GM19324 (cell line): ENCODE measurements around the gene SERPINA9.
"Not testable (repeated sequence)": the region's sequence is repeated elsewhere in the genome, so short reads cannot be mapped to it uniquely, and the experiment has no call there.

ENCODE experiments used
- ATAC-seq: cut with Tn5 transposase; IDR thresholded peaks from one replicate; pipeline ENCODE4 v1.9.1; 2021; ENCODE audit warnings: mild to moderate bottlenecking, moderate library complexity; ENCODE audit not compliant: unreplicated experiment, low FRiP score

SERPINA9 gene, protein sequence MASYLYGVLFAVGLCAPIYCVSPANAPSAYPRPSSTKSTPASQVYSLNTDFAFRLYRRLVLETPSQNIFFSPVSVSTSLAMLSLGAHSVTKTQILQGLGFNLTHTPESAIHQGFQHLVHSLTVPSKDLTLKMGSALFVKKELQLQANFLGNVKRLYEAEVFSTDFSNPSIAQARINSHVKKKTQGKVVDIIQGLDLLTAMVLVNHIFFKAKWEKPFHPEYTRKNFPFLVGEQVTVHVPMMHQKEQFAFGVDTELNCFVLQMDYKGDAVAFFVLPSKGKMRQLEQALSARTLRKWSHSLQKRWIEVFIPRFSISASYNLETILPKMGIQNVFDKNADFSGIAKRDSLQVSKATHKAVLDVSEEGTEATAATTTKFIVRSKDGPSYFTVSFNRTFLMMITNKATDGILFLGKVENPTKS

DNA sequence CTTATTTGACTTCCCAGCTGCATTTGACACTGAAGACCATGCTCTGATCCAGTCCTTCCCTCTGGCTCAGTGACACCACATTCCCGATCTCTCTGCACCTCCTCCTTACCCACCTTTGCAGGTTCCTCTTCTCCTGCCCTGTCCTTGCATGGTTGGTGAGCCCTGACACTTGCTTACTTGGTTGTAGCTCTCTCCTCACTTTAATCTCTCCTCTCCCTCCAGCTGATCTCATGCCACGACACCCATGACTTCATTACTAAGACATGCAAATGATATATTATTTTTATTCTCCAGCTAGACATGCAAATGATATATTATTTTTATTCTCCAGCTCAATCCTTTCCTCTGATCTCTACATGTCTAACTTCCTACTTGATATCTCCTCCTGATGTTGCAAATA lies at the start of gene SERPINA9:
TSS of gene SERPINA9 (minus strand) at position 175 of the 400 bp plus-strand sequence. CDS start 6,357 bp downstream, outside the sequence.
- ATAC-seq = no peak

DNA sequence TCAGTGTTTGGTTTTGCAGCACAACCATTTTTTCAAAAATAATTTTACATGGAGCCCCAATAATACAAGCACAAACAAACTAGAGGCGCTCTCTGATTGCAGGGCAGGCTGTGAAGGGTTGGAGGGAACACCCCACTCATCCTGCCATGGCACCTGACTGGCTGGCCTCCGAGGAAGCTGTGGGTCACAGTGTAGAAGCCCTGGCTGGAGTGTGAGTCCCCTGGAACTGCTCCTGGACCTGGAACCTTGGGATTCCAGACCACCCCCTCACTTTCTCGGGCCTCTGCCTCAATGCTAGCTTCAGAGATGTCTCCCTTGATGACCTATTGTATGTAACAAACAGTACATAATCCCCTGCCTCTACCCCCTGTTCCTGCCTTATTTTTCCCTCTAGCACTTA lies 48.1 kb upstream of the SERPINA9 start:
- no peak for ATAC-seq

DNA sequence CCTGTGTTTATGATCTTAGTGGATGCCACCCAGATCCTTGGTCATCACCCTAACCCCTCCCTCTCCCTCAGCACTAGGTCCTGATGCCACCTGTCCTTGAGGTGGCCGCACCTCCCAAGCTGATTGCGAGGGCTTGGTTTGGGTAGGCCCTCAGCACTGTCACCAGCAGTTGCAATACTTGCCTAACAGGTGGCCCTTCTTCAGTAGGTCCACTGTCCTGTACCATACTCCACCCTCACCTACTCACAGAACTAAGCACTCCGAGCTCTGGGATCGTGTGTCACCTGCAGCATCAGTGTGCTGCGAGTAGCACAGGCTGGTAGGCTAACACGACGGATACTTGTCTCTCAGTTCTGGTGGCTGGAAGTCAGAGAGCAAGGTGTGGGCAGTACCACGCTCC lies 47.3 kb upstream of the SERPINA9 start:
- ATAC-seq = no peak

DNA sequence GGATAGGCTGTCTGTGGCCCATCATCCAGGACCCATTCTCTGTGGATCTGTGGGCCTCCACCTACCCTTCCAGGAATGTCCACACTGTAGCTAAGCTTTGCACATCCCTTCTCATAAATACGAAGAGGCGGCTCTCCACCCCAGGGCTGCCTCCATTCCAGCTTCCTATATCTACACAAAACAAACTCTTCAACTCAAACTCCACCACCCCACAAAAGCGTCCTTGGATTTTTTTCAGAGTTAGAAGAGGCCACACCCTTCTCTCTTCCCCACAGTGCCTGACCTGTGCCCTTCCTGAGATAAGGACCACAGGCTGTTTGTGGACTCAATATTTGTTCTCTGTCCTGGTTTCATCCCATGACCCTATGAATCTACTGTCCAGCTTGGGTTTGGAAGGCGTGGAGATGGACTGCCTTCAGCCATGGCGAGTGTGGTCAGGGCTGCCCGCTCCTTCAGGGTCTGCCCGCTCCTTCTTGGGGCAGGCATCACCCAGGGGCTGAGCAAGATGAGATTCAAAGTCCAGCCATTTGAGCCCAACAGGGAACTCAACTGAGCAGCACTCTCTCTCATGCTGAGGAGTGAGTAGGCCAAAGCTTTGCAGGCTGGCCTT lies 46.2 kb upstream of the SERPINA9 start:
- no peak for ATAC-seq

DNA sequence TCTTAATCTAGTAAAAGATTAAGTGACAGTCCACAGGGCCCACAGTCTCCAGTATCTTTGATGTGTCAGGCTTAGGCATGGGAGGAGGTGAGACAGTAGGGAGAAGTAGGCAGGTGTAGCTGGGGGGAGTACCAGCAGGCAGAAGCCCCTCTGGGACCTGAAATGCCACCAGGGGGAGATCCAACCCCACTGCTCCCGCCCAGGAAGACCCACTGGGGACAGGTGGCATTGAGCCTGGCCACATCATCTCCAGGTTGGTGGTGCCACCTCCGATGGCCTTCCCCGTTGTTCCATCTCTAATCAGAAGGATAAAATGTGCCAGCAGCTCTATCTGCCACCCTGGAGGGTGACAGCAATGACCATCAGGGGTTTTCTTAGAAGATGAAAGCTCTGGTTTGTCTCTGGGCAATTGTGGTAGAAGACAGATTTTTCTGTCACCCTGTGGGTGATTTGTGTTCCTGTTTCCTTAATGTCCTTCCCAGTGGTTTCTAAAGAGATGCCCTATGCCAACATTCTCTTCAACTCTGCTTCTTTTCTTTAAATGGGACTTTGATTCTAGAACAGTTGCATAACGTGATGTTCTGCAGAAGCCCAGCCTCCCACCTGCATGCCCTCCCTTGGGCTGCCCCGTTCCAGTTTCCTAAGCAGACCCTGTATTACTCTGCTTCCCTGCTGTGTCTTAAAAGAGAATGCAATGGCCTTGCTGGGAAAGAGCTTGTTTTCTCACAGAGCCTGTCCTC lies 45.5 kb upstream of the SERPINA9 start:
- ATAC-seq = no peak

DNA sequence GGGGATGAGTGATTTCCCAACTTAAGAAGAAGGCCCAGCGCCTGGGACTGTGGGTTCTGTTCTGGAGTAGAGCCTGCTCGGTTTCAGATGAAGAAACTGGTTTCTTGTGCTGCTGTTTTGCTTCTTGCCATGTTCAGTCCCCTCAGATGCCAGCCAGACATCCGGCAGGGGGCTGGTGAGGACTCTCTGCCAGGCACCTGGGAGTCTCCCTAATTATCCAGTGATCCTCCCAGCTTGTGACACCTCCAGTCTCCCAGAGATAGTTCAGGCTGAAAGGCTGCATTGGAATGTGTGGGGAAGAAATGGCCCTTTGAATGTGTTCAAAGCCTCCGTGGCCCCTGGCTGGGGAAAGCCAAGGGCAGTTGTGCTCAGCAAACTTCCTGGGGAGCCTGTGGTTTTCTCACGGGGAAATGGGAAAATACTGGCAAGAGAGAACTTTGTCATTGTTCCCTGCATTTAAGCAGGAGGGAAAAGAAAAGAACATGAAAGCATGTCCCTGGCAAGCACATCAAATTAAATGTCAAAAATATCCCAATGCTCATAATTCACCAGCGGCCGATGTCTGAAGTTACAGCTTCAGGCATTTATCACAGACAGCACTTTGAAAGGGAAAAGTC lies 41.8 kb upstream of the SERPINA9 start:
- ATAC-seq = no peak

DNA sequence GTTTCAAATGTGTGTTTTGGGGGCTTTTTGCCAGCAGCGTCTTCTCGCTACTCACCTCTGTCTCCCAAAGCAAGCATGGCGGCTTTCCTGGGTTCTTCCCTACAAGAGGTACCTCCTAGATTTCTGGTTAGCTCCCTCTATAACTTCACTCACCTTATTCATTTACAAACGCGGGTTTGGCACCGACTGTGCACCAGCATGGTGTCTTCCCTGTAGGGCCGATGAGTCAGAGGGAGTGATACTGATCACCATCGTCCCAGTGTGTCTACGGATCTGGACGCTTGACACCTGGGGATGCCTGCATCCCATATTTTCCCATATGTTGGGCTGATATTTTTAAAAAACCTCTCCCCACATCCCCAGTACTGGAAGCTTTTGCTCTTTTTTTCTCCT lies 41.2 kb upstream of the SERPINA9 start:
- ATAC-seq = no peak

DNA sequence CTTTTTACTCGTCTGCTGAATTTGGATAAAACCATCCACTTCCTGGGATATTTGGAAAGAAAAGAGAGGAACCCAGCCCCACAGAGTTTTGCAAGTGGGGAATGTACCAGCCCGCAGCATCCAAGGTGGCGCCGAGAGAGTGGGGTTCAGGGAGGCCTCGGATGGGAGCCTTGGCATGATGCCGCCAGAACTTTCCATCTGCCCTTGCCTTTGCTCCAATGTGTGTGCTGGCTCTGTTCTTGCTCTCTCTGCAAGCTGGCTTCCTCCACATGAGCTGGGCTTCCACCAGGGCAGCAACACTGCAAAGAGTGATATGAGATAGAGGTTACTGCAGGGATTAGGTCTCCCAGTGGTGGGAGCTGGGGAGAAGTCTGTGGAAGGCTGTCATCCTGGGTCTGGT lies 39.9 kb upstream of the SERPINA9 start:
- no peak for ATAC-seq

DNA sequence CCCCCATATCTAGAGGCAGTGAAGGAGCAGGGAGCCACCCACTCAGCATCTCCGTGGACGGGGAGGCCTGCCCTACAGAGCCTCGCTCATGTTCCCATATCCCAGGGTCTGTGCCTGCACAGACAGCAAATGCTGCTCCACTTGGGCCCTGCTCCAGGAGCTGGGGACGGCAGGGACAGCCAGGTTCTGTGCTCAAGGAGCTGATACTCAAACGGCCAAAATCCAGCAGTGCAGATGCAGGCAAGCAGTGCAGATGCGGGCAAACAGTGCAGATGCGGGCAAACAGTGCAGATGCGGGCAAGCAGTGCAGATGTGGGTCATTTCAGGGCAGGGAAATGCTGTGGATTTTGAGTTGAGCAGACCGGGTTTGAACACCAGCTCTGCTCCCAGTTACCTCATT lies 39.4 kb upstream of the SERPINA9 start:
- ATAC-seq = no peak

DNA sequence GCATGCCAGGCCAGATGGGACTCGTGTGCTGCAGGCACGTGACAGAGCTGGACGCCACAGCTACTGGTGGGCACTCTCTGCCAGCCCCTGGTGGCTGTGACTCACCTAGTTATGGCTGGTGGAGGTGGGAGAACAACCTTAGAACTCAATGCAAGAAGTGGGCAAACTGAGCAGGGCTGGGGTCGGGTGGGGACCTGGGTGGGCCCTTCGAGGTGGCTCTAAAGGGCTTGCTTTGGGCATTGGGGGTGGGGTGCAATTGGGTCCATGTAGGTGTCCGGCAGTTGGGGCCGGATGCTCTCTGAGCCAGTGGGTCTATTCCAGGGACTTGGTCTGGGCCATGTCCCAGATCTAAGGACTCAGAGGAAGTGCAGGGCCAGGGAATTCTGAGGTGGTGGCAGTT lies 38.4 kb upstream of the SERPINA9 start:
- ATAC-seq = no peak

DNA sequence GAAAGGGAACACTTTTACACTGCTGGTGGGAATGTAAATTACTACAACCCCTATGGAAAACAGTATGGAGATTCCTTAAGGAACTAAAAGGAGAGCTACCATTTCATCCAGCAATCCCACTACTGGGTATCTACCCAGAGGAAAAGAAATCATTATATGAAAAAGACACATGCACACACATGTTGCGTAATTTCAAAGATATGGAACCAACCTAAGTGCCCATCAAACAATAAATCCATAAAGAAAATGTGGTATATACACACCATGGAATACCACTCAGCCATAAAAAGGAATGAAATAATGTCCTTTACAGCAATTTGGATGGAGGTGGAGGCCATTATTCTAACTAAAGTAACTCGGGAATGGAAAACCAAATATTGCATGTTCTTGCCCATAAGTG lies 34.5 kb upstream of the SERPINA9 start:
- ATAC-seq = not testable (repeated sequence)

DNA sequence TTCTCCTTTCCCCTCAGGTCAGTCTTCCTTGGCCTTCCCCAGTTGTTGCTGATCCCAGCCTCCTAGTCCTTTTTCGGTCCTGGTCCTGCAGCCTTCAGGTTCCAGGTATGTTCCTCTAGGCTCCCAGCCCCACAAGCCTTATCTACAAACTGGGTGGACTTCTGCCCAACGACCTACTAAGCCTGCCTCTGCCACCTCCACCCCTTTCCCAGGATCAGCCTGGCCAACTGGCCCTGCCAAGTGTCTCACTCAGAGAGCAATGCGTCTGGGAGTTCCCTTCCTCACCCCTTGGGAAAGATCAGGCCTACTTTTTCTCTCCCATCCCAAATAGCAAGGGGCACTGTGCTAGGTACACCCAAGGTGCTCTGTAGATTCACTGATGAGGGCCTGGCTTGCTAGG lies 33.4 kb upstream of the SERPINA9 start, which contains the start of gene SERPINA12:
TSS of gene SERPINA12 (minus strand) at position 114 of the 400 bp plus-strand sequence. CDS start 11,072 bp downstream, outside the sequence.
- ATAC-seq = no peak

DNA sequence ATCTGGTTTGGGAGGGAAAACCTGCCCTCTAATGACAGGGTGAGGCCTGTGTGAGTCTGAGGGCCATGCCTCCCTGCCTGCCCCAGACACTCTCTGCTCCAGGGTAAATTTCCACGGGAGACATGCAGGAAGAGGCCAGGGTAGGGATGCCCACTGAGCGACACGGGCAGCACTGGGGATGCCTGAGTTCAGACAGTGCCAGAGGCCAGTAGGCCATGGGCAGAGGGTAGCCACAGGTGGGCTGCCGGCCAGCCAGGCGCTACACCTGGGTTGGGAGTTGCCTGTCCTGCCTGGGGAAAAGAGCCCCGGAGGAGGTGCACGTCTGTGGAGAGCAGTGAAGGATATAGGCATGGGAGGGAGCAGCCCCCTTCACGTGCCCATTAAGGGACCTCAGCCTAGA lies 29.6 kb upstream of the SERPINA9 start:
- no peak for ATAC-seq

DNA sequence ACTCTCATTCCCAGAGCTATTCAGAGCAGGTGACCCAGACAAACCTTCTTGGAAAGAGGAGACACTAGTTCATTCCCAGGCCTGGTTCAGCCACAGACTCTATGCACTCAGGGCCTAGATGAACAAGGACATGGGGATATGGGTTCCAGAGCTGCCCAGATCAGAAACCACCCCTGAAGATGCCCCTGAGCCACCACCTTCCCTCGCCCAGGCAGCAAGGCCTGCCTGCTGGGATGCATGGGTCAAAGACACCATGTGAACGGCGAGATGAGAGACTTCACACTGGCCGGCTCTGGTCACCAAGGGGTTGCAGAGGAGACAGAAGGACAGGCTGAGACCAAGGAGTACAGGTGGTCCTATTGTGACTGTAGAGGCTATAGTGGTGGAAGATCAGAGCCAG lies 29.2 kb upstream of the SERPINA9 start:
- no peak for ATAC-seq

DNA sequence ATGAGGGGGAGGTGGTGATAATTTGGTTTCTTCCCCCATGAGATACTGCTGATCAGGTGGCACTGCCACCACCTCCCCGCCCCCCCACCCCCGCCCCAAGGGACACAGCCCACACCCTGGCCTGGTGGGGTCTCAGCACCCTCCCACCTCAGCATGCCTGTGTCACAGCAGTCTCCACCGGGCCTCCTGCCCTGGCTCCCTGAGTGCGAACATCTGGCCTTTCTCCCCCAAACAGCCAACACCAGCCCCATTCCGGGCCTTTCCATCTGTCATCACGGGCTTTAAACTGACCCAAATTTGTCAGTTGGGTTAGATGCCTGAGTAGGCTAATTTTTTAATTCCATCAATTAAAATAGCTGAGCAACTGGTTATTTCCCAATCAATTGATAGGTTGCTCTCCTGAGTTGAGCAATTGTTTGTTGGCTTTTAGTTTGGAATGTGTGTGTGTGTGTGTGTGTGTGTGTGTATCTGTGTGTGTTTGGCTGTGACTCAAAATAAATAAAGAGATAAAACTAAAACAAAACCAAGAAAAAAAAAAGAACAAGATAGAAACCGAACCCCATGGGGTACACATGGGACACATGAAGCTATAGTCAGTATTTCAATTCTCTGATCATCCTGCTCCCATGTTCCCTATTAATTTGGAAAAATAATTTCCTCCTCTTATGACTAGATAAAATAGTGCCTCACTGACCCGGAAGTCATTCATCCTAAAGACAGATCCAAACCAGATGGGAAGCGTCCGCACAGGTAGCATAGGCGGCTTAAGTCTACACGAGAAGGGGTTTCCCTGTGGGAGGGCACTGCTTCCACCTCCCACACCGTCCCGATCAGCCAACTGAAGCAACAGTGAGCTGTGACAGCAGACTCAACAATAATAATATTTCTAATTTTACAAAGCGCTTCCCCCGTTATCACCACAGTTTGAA lies 25.9 kb upstream of the SERPINA9 start:
- no peak for ATAC-seq

DNA sequence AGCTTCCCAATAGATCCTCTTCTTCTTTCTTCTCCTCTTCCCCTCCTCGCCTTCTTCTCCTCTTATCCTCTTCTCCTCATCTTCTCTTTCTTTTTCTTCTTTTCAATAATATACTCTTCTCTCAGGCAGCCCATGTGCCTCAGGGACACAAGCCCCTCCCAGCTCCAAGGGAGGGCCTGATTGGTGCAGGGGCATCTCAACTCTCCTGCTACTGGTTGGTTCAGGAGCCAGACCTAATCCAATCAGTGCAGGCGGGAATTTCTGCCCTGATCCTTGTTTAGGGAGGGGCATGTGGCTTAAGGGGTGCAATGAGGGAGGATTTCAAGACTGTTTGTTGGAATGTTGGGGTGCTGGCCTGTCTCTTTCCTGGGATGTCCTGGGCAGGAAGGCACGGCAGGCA lies 24.3 kb upstream of the SERPINA9 start:
- no peak for ATAC-seq

DNA sequence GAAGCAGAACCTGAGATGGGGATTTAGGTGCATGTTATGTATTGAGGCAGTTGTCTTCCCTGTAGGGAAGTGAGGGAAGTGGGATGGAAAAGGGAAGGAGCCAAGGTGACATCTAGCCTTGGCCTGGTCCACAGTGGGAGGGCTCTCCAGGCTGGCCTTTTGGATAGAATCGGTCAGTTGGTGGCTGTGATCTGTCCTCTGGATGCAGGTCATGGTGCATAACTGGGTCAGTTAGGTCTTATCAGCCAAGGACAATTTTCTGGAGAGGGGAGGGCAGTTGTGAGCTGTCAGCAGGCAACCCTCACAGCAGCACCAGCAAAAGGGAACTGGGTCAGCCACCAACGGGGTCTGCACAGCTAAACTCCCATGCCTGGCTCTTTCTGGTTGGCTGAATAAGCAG lies 23.7 kb upstream of the SERPINA9 start:
- no peak for ATAC-seq

DNA sequence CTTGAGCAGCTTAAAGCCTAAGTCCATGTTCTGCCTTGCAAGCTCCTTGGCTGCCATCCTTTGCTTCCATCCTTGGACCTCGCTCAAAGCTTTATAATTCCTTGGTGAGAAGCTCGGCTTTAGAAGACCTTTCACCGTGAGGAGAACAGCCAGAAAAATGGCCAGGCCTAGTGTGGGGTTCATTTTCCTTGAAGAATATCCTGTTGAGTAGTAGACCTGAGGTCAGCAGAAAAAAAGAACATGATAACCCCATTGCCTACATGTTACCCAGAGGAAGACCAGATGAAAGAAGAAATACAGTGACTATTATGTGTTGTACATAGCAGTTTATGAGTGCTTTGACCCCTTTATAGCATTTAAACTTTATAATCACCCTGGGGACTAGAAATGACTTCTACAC lies 22.2 kb upstream of the SERPINA9 start:
- no peak for ATAC-seq

DNA sequence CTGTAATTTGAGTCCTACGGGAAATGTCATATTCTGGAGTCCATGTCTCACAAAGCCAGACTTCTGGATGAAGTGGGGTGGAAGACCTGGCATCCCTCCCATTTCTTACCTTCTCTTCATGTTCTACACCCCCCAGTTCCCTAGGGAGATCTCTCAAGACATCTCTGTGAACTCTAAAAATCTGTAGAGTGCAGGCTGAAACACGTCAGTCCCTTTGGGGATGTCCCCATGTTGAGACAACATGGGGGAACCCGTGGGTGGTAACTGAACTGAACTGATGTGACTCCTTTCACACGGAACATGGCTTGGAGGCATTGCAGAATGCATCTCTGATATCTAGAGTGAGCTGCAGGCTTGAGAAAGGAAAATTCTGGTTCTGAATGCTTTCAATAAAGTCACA lies 18.1 kb upstream of the SERPINA9 start:
- no peak for ATAC-seq

DNA sequence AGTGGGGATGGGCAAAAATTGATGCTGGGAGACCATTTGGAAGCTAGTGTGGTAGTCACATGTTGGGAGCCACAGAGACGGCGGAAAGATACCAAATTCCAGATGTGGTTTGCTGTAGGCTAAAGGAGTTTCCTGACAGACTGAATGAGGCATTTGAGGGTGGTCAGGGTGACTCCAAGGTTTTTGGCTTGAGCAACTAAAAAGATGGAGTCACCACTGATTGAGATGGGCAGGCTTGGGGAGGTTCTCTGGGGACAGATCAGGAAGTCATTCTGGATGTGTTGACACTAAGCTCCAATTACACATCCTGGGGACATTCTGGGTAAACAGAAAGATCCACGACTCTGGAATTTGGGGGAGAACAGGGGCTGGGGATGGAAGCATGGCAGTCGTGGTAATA lies 15.5 kb upstream of the SERPINA9 start:
- no peak for ATAC-seq
